Gastroesophageal sphincter (tissue), 3 donors: ENCODE results near the gene MORF4L1.

ENCODE experiments used
- EP300 ChIP-seq: sonication (generic); formaldehyde crosslinking; IDR thresholded peaks from one replicate; pipeline ENCODE4 v1.6.1; 2017; ENCODE audit warnings: antibody characterized with exemption, mild to moderate bottlenecking
- POLR2A ChIP-seq, 2 donors: fragments of 450-650 bp; IDR thresholded peaks; one replicate each; pipeline ENCODE4 v1.6.1; 2017; ENCODE audit warnings: antibody characterized with exemption in 2 of 2, mild to moderate bottlenecking in 2 of 2, moderate library complexity in 1 of 2
- TF ChIP-seq, protein P1 (sequence below), 4 experiments: fragments of 200-600 bp in 2 of 4; fragments of 450-650 bp in 2 of 4; sonication (generic) in 1 of 4; IDR thresholded peaks; one replicate each; pipeline ENCODE4 v1.5.1; 2017 to 2019; ENCODE audit warnings: antibody characterized with exemption in 4 of 4, mild to moderate bottlenecking in 2 of 4, moderate library complexity in 2 of 4

DNA sequence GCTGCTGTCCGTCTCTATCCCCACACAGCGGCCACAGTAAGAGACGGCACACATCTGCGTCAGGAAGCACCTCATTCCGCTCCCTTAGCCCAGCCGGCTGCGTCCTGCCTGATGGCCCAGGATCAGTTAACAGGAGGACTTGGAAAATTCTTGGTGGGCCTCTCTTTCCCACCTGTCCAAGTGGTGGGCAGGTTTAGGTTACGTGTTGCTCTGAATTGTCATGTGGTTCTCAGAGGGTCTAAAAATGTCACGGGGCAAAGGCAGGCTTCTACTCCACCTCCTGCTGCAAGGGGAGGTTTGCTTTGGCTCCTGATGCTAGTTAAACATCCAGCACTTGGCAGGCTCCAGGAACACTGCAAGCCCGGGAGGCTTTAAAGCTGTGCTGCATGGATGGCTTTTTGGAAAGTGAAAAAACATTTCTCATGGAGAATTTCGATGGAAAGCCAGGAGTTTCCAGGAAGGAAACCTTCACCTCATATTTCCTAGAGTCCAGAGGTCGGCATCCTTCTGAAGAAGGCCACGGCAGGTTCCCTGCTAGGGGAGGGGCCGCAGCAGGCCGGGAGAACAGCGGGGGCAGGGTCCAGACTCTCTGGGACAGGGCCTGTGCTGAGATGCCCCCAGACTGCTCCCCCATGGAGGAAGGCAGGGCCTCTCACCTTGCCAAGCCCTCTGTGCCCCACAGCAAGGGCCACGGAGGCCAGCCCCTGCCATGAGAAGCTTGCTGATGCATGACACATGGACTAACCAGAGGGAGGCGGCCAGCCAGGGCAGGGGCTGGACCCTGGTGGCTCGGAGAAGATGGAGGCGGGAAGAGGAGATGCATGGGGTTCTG lies 61.3 kb downstream of the MORF4L1 start:
- TF ChIP-seq EP300 = no peak
- no peak for TF ChIP-seq POLR2A (IDR thresholded peaks at IDR 0.05)
- TF ChIP-seq, protein P1, sequence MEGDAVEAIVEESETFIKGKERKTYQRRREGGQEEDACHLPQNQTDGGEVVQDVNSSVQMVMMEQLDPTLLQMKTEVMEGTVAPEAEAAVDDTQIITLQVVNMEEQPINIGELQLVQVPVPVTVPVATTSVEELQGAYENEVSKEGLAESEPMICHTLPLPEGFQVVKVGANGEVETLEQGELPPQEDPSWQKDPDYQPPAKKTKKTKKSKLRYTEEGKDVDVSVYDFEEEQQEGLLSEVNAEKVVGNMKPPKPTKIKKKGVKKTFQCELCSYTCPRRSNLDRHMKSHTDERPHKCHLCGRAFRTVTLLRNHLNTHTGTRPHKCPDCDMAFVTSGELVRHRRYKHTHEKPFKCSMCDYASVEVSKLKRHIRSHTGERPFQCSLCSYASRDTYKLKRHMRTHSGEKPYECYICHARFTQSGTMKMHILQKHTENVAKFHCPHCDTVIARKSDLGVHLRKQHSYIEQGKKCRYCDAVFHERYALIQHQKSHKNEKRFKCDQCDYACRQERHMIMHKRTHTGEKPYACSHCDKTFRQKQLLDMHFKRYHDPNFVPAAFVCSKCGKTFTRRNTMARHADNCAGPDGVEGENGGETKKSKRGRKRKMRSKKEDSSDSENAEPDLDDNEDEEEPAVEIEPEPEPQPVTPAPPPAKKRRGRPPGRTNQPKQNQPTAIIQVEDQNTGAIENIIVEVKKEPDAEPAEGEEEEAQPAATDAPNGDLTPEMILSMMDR (IDR thresholded peaks at IDR 0.05) = no peak
